Measurements from ENCODE around the gene CYP2R1. TPM values are rescaled to one million over a fixed set of nuclear protein-coding genes. Genes with fewer than 3 reads are reported as not detected.

Gene CYP2R1
- total and polyA plus RNA-seq, 2 of the 8 experiments (the other 6 are each of a cell fraction or from before 2014, with no cell fraction given): 8.3 to 12.9 TPM

DNA sequence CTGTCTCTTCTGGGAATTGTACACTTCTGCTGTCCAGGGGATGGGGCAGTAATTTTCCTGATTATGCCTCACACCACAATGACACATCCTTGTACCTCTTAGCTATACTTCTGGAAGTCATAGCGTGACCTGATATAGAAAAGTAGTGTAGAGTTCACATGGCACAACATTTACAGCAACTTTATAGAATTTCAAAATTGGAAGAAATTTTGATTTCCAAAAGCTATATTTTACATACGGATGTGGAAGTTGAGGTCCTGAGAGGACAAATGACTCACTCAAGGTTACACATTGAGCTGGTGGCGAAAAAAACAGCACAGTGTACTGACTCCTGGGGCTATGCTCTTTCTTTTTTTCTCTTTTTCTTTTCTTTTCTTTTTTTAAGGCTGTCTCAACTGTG lies 6.3 kb upstream of the CYP2R1 start:
- Histone ChIP-seq H3K79me1 (ENCODE audit: low read depth, low read length) (no peaks in the 10 kb centered on the region), H3K18ac (ENCODE audit: extremely low read depth, low read length) (no peak overlapping the region), H3K4me2 (ENCODE audit: insufficient read depth in 1 of 2, low read depth in 2 of 2, low read length in 2 of 2) (no peak overlapping the region), H2BK15ac (ENCODE audit: low read length) (no peak overlapping the region), H4K20me1 (replicated peaks in 1 of 2; ENCODE audit: control insufficient read depth in 1 of 2, insufficient read depth in 2 of 2, low read length in 2 of 2) (no peaks in the 10 kb centered on the region), H3K14ac (ENCODE audit: insufficient read length) (no peak overlapping the region), H3K27ac (ENCODE audit: low read depth, low read length) (no peak overlapping the region), H4K91ac (replicated peaks; ENCODE audit: insufficient read length, low read length) (no peak overlapping the region), H2BK20ac (ENCODE audit: low read length) (no peak overlapping the region), H2AFZ (ENCODE audit: low read length) (no peak overlapping the region), H3K79me2 (ENCODE audit: control insufficient read depth in 1 of 2, insufficient read depth in 2 of 2, low read length in 2 of 2) (no peaks in the 10 kb centered on the region), H4K5ac (ENCODE audit: insufficient read length, low read depth, low read length) (no peak overlapping the region), H3K56ac (replicated peaks; ENCODE audit: insufficient read length, low read depth, low read length) (no peak overlapping the region), H4K8ac (ENCODE audit: extremely low read depth, insufficient read depth, low read length) (no peak overlapping the region), H3K9ac (replicated peaks in 1 of 4; ENCODE audit: extremely low read depth in 1 of 4, low read depth in 3 of 4, low read length in 3 of 4) (no peak overlapping the region; a peak in 1 of 7 replicates), H3K4me3 (ENCODE audit: extremely low read depth in 1 of 4, insufficient read depth in 2 of 4, low read depth in 3 of 4, low read length in 4 of 4) (no peak overlapping the region), H2BK120ac (replicated peaks; ENCODE audit: low read depth, low read length) (no peak overlapping the region), H3K23me2 (ENCODE audit: low read depth, low read length) (no peaks in the 10 kb centered on the region), H3K4me1 (replicated peaks in 1 of 4; ENCODE audit: control insufficient read depth in 3 of 4, insufficient read depth in 4 of 4, low read length in 3 of 4) (no peaks in the 10 kb centered on the region), H3K36me3 (ENCODE audit: control insufficient read depth in 2 of 4, insufficient read depth in 4 of 4, low read length in 3 of 4) (no peaks in the 10 kb centered on the region), H2BK5ac (ENCODE audit: low read depth, low read length) (no peak overlapping the region), H3K9me3 (ENCODE audit: insufficient read depth in 2 of 2, low read depth in 1 of 2, low read length in 1 of 2) (no peaks in the 10 kb centered on the region), H3K4ac (replicated peaks; ENCODE audit: insufficient read length, low read depth, low read length) (no peak overlapping the region), H3K27me3 (replicated peaks in 1 of 4; ENCODE audit: control insufficient read depth in 3 of 4, extremely low read depth in 1 of 4, insufficient read depth in 3 of 4, low read length in 3 of 4) (peaks cover 0 to 2% (median 0%) of the 10 kb centered on the region in 4 experiments; a peak in 1 of 7 replicates), H3K23ac (ENCODE audit: insufficient read length) (no peak overlapping the region), H2BK12ac (ENCODE audit: low read depth, low read length) (no peak overlapping the region), H2AK5ac (ENCODE audit: low read depth, low read length) (no peak overlapping the region)
- POLR2A ChIA-PET (ENCODE audit: partially characterized antibody): no interaction called here
- FAIRE-seq: no peak
- WGBS, 2 experiments (ENCODE audit: extremely low coverage in 1 of 2, insufficient coverage in 1 of 2, insufficient read length in 1 of 2, insufficient replicate concordance in 2 of 2, low coverage in 1 of 2, low lambda C conversion rate in 2 of 2, missing lambda C conversion rate in 1 of 2): 89% methylated on average over 3 of the region's 3 CpGs; no CpG with 5 or more reads in 1 of the 2 experiments
- no peak for DNase-seq (ENCODE audit: low read depth in 1 of 2, low spot score in 2 of 2)
- no peak for TF ChIP-seq CBX5 (IDR thresholded peaks at IDR 0.05; ENCODE audit: low read depth, low read length)
- no peak for TF ChIP-seq SP1 (IDR thresholded peaks at IDR 0.05; ENCODE audit: low read depth, low read length)
- no peak for TF ChIP-seq CREB1 (IDR thresholded peaks at IDR 0.05)
- TF ChIP-seq POLR2AphosphoS5 (IDR thresholded peaks at IDR 0.05; ENCODE audit: low read depth, low read length): no peak
- TF ChIP-seq FOSL1 (IDR thresholded peaks at IDR 0.05; ENCODE audit: insufficient read depth, low read depth, low read length): no peak
- TF ChIP-seq RBBP5 (IDR thresholded peaks at IDR 0.05; ENCODE audit: borderline replicate concordance, low read depth, low read length): no peak
- CTCF ChIA-PET (ENCODE audit: partially characterized antibody): interaction anchor here (0.6 to 1.4 kb wide), 3 partner anchors 9 to 165 kb away, joined by 3 to 13 read pairs (median 3); no protein-coding TSS in a partner anchor
